CD4-positive, alpha-beta T cell treated with Interleukin-15 for 1 hour (primary cell): Measurements from ENCODE around the gene ARPC1A.
"Not testable (repeated sequence)": the region's sequence is repeated elsewhere in the genome, so short reads cannot be mapped to it uniquely, and the experiment has no call there.

ENCODE experiments used
- DNase-seq: peaks from one replicate; pipeline ENCODE4 v3.0.0-alpha.2; 2020

The ARPC1A gene

DNA sequence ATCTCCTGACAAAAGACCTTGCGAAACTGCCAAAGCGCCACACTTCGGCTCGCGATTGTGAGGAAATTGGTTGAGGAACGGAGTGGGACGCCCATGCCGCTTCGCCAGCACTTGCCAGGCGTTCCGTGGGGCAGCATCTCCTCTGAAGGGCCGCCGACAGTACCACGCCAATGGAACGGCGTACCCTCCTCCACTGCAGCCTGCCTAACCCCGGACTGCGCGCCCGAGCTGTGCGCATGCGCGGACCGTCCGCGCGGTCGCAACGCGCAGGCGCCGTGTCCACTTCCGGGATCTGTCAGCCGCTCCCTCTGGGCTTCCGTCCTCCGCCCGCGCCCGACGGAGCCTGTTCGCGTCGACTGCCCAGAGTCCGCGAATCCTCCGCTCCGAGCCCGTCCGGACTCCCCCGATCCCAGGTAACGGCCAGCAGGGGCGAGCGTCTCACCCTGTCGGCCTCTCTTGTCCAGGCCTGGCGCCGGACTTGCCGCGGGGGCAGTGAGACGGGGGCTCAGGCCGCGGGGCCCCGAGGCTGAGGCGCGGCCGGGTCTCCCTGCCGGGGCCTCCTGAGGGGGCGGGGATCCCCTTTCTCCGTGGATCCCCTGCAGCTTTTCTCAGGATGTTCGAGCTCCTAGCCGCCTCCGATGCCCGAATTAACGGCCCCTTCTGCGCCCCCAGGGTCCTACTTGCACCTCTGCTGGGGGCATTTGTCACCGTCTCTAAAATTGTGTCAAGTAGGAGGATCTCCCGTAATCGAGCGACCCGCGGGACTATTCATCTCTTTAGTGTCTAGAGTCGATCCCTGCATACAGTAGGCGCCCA lies at the start of gene ARPC1A:
Gene ARPC1A, plus strand, starts transcription at position 307 of the 816 bp plus-strand sequence. CDS start 7,456 bp downstream, outside the sequence.
- peak; percentile 93 for DNase-seq

DNA sequence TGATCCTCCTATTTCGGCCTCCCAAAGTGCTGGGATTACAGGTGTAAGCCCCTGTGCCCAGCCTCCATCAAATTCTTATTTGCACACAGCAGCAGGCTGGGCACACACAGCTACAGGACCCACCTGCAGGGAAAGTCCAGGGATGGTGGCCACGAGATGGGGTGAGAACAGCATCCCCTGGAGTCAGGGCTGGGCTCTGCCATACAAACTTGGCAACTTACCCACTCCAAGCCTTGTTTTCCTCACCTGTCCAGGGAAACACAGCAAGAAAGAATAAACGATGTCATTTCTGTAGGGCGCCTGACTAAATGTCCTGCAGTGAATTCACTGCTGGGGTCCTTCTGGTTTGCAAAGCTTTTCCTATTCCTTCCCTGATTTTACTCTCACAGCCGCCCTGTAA lies 47.5 kb upstream of the ARPC1A start:
- DNase-seq: no peak

DNA sequence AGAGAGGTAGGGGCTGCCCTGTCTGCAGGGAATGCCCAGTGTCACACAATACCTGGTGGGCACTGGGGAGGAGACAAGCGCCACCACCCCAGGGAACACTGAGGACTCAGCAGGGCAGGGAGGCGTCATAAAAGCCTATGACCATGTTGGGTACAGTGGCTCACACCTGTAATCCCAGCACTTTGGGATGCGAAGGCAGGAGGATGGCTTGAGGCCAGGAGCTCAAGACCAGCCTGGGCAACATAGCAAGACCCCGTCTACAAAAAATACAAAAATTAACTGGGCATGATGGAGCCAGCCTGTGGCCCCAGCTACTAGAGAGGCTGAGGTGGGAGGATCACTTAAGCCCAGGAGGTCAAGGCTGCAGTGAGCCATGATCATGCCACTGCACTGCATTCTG lies 41.5 kb upstream of the ARPC1A start:
- not testable (repeated sequence) for DNase-seq

DNA sequence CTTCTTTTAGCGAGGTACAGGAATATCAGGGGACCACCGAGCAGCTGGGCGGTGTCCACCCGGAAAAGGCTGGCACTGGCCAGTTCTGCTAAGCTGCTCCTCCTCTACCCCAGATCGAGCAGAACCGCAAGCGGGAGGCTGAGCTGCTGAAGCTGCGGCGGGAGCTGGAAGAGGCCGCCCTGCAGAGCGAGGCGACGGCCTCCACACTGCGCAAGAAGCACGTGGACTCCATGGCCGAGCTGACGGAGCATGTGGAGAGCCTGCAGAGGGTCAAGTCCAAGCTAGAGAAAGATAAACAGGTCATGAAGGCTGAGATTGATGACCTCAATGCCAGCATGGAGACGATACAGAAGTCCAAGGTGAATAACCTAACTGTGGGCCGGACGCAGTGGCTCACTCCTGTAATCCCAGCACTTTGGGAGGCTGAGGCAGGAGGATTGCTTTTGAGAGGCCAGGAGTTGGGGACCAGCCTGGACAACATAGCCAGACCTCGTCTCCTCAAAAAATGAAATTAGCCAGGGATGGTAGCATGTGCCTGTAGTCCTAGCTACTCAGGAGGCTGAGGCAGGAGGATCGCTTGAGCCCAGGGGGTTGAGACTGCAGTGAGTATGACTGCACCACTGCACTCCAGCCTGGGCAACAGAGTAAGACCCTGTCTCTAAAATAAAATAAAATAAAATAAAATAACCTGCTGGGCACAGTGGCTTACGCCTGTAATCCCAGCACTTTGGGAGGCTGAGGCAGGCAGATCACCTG lies 37.7 kb upstream of the ARPC1A start:
- no peak for DNase-seq

DNA sequence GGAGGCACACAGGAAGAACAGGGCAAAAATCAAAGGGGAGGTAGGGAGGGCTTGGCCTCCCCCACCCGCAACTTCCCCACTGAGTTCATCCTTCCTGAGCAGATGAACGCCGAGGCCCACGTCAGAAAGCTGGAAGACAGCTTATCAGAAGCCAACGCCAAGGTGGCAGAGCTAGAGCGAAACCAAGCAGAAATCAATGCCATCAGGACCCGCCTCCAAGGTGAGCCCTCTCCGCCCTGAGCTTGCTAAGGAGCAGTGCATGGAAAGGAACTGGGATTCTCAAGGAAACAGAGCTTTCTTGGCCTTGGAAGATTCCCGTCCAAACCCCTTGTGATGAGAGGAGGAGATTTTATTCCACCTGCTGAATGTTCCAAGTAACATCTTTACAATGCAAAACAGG lies 36.5 kb upstream of the ARPC1A start:
- DNase-seq: no peak

DNA sequence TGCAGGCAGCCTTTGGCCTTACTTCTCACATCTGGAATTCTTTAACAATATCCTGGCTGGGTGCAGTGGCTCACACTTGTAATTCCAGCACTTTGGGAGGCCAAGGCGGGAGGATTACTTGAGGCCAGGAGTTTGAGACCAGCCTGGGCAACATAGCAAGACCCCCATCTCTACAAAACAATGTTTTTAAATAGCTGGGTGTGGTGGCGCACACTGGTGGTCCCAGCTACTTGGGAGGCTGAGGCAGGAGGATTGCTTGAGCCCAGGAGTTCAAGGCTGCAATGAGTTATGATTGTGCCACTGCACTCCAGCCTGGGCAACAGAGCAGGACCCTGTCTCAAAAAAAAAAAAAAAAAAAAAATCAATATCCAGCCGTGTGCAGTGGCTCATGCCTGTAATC lies 35.5 kb upstream of the ARPC1A start:
- not testable (repeated sequence) for DNase-seq

DNA sequence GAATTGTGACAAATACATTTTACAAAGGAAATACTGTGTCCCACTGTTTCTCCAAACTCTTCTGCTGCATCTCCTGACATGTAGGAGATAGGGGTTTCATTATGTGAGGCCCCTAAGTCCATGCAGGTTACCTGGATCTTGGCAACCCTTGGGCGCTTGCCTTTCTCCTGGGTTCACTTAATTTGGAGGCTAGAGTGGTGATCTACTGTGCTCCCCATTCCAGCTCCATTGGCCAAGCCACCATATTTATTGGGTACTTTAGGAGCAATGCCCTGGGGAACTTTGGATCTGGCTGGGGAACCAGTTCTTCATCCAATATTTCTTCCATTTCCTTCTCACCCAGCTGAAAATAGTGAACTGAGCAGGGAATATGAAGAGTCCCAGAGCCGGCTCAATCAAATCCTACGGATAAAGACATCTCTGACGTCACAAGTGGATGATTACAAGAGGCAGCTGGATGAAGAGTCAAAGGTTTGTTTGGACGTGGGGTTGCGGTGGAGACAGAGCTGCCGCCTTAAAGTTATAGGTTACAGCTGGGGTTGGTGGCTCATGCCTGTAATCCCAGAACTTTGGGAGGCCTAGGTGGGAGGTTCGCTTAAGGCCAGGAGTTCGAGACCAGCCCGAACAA lies 34.6 kb upstream of the ARPC1A start:
- DNase-seq: no peak

DNA sequence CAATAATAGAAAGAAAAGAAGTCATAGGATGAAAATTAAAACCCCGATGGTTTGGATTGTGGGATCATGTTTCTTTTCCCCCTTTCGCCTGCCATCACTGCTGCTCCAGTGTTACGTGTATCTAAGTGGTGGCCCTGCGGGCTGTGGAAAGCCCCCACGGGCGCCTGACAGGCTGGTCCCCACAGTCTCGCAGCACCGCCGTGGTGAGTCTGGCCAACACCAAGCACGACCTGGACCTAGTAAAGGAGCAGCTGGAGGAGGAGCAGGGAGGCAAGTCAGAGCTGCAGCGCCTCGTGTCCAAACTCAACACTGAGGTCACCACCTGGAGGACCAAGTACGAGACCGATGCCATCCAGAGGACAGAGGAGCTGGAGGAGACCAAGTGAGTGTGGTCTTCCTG lies 33.6 kb upstream of the ARPC1A start:
- DNase-seq: no peak

DNA sequence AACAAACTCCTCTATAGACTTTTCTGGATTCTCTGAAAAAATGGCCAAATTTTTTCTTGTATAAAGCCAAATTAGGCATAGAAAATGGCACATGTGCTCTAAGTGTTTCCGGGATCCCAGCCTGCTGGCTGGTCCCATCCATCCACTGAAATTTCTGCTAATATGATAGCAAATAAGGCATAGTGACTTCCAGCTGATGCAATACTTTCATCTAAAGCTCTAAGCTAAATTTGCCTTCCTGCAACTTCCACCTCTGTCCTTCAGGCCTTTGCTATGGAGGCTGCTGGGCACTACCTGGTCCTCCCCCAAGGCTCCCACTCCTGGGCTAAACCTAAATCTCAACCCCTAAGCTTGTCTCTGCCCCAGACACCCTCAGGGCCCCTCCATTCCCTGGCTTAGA lies 32.5 kb upstream of the ARPC1A start:
- no peak for DNase-seq

DNA sequence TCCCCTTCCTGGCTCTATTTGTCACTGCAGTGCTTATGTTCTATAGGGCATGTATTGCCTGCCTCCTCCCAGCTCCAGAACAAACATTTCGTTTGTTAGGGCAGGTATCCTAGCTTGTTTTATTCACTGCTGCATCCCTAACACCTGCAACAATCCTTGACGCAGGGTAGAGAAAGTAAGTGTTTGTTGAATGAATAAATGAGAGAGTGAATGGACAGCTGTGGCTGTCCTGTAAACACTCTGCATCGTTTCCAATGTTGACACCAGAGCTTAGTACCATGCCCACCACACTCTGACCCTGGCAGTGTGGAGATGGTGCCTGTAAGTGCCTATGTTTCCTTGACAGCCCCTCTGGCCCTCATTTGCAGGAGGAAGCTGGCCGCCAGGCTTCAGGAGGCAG lies 32.0 kb upstream of the ARPC1A start:
- no peak for DNase-seq

DNA sequence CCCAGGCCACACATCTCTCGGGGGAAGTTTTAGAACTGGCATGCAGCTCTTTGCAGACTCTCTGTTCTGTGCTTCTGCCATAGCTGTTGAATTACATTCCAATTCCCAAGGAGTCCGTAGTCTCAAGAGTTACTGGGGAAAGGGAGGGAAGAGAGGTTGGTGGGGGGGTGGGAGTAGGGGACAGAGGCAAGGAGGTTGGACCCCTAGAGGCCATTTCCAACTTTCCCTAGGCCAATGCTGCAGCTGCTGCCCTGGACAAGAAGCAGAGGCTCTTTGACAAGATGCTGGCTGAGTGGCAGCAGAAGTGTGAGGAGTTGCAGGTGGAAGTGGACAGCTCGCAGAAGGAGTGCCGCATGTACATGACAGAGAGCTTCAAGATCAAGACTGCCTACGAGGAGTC lies 29.2 kb upstream of the ARPC1A start:
- no peak for DNase-seq

DNA sequence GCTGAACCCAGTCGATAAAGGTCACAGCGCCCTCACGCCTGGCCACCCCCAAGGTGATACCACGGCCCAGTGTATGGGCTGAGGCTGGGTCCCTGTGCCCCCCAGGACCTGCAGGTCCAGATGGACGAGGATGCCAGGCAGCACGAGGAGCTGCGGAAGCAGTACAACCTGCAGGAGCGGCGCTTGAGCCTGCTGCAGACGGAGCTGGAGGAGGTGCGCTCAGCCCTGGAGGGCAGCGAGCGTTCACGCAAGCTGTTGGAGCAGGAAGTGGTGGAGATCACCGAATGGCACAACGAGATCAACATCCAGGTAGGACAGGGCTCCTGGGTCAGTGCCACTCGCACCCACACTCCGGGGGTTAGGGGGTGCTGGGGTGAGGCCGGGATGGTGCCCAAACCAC lies 24.2 kb upstream of the ARPC1A start:
- no peak for DNase-seq

DNA sequence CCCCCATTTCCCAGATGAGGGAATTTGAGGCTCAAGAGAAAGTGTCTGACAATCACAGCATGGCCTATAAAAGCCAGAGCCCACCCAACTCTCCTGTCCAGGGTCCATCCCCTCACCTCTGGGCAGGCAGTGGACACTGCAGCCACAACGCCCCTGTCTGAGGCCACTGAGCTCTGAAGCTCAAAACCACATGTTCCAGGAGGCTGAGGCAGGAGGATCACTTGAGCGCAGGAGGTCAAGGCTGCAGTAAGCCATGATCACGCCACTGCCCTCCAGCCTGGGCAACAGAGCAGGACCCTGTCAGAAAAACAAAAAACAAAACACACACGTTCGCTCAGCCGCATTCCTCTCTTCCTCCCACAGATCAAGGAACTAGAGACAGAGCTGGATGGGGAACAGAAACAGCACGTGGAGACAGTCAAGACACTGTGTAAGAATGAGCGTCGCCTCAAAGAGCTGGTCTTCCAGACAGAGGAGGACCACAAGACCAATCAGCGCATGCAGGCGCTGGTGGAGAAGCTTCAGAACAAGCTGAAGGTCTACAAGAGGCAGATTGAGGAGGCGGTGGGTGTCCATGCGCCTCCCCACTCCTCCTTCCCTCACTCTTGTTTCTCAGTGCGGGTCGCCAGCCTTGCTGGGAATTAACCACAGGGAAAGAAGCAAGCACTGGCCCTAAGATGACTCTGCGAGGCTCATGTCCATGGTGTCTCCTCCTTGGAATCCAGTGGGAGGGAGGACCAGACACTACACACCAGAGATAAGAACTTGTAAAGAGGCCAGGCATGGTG lies 20.0 kb upstream of the ARPC1A start:
- no peak for DNase-seq

DNA sequence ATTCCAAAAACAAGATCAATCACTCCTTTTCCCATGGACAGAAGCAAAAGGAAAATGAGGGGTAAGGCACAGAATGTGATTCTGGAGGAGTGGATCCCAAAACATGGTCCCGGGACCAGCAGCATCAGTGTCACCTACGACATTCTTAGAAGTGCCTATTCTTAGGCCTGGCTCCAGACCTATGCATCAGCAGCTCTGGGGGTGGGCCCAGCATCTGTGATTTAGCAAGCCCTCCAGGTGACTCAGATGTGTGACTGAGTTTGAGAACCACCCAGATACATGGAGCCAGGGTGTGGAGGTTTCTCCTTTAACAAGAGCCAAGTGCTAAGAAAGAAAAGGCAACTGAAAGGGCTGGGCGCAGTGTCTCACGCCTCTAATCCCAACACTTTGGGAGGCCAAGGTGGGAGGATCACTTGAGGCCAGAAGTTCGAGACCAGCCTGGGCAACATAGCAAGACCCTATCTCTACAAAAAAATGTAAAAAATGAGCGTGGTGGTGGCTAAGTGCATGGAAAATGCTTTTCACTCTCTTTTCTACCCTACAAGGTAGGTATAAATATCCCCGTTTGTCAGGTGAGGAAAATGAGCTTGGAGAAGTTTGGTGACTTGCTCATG lies 17.1 kb upstream of the ARPC1A start:
- no peak for DNase-seq

DNA sequence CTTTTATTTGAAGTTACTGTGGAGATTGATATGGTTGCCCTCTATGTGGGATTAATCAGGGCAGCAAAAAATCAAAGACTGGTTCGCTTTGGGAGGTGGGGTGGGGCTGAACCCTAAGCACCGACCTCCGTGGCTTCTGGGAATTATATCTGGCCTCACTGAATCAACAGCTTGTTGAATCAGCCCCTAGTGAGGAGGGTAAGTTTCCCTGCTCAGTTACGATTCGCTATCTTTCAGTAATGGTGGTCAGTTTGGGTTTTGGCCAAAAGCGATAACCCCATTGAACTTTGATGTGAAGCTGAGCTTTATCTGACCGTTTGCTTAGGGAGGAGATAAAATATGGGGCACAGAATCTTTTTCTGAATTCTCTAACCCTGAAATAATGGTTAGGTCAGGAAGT lies 16.6 kb upstream of the ARPC1A start:
- DNase-seq: no peak

DNA sequence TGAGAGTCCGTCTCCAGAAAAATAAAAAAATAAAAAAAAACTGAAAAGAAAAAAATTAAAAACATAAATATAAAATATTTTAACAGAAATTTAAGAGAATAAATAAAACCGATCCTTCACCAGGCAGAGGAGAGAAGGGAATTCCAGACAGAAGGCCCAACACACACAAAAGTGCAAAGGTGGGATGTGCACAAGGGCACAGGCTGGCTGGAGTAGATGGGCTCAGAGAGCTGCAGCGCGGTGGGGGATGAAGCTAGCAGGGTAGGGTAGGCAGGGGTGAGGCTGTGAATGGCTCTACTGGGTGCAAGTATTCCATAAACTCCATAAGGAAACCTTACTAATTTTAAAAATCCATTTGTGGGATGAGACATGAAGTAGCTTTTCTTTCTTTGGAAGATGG lies 15.7 kb upstream of the ARPC1A start:
- DNase-seq: no peak

DNA sequence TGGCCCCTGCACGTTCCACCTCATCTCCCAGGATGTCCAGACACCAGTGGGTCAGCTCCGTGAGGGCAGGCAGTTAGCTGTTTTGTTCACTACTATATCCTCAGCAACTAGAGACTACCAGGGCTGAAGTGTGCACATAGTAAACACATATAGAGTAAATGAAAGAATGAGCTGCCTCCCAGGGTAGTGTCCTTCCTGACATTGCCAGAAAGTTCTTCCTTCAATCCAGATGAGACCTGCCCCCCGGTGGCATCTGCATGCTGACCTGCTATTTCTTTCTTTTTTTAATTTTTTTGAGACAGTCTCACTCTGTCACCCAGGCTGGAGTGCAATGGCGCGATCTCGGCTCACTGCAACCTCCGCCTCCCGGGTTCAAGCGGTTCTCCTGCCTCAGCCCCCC lies 14.0 kb upstream of the ARPC1A start:
- DNase-seq: no peak

DNA sequence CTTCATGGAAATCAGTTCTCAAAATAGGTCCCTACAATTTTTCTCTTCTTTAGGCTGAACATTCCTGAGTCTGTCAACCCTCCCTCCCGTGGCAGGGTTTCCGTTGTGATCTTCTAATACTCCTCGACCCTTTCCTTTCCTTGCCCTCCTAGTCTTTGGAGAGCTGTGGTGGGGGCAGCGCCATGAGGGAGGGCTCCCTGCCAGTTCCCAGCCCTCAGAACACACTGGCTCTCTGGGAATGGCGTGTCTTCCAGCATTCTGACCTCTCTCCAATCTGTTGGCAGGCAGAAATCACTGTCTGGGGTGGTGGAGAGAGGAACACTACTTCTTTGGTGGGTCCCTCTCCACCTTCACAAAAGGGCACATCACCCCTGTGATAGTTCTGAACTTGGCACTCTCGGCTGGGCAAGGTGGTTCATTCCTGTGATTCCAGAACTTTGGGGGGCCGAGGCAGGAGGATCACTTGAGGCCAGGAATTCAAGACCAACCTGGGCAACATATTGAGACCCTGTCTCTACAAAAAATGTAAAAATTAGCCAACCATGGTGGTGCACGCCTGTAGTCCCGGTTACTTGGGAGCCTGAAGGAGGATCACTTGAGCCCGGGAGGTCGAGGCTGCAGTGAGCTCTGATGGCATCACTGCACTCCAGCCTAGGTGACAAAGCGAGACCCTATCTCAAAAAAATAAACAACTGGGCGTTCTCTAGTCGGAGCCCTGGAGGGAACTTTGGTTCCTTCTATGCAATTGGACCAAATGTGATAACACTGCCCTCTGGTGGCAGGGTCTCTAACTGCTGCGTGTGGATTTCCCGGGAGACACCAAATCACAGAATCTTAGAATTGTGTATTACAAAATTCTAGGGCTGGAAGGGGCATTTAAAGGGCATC lies 13.1 kb upstream of the ARPC1A start:
- peak; percentile 47 for DNase-seq

DNA sequence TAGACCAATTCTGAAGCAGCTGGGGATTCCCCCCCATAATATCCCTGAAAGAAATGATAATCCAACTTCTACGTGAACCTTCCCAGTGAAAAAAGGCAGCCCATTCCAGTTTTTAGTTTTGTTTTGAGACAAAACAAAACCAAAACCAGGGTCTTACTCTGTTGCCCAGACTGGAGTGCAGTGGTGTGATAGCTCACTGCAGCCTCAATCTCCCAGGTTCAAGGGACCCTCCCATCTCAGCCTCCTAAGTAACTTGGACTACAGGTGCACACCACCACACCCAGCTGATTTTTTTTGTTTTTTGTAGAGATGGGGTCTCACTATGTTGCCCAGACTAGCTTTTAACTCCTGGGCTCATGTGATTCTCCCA lies 12.5 kb upstream of the ARPC1A start:
- no peak for DNase-seq

DNA sequence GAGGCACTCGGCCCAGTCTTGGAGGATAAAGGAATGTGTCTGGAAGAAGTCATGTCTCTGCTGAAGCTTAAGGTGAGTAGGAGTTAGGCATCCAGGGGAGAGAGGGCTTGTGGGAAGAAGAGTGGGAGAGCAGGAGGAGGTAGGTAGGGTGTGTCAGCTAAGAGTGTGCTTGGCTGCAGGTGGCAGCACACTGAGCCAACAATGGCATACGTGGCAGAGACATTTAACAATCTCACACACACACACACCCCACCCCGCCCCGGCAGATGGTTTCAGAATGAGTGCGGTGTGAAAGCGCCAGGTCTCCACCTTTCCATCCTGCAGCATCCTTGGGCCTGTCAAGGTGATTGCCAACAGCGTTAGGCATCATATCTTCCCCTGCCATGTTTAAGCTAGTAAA lies 11.2 kb upstream of the ARPC1A start:
- no peak for DNase-seq

DNA sequence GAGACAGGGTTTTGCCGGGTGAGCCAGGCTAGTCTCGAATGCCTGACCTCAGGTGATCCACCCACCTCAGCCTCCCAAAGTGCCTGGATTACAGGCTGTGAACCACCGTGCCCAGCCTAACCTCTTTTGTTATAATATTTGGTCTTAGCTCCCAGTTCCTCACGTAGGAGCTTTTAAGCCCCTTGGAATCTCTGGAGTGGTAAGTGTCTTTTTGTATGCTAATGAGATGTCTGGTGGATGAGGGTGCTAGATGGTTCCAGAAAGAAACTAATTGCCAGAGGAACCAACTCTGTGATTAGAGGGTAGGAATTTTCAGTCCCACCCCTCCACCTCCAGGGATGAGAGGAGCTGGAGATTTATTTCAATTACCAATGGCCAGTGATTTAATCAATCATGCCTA lies 5.3 kb upstream of the ARPC1A start:
- no peak for DNase-seq

DNA sequence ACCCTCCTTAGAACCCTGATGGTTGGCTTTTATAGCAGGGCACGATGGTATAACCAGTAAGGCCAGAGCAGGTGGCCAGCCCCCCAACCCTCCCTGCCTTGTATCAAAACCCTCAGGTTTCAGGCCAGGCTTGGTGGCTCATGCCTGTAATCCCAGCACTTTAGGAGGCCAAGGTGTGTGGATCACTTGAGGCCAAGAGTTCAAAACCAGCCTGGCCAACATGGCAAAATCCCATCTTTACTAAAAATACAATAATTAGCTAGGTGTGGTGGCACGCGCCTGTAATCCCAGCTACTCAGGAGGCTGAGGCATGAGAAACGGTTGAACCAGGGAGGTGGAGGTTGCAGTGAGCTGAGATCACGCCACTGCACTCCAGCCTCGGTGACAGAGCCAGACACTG lies 3.0 kb upstream of the ARPC1A start:
- DNase-seq: not testable (repeated sequence)
